Posterior cingulate gyrus (tissue), 11 donors: Measurements from ENCODE around the gene GTF2A1.
"Not testable (repeated sequence)": the region's sequence is repeated elsewhere in the genome, so short reads cannot be mapped to it uniquely, and the experiment has no call there.

Experiments
- DNase-seq, 10 donors: peaks; one replicate each; pipeline versions ENCODE4 v3.0.0 to v3.0.0-alpha.2; 2020 to 2021; ENCODE audit warnings: mixed read lengths in 3 of 10
- intact Hi-C: fragments of 100-400 bp; cut with DNase I; formaldehyde crosslinking; loops from one replicate; pipeline ENCODE4 v1.15.1; 2023

Gene GTF2A1

GRCh38 chr14:81234278-81234677 lies 13.5 kb upstream of the GTF2A1 start:
- DNase-seq, result no peak
- intact Hi-C loops, result no loop called here

DNA sequence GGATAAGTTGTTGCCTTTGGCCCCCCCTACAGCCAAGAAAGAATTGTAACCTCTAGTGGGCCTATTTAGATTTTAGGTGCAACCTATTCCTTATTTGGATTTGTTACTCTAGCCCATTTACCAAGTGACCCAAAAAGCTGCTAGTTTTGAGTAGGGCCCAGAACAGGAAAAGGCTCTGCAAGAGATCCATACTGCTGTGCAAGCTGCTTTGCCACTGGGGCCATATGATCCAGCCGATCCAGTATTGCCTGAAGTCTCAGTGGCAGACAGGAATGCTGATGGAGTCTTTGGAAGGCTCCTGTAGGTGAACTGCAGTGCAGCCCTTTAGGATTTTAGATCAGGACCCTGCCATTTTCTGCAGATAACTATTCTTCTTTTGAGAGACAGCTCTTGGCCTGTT lies 12.9 kb upstream of the GTF2A1 start:
- DNase-seq, result no peak
- intact Hi-C loops, result no loop called here

GRCh38 chr14:81231540-81231939 lies 10.8 kb upstream of the GTF2A1 start:
- intact Hi-C loops, result no loop called here
- DNase-seq, result no peak

GRCh38 chr14:81224222-81224621 lies 3.5 kb upstream of the GTF2A1 start:
- no peak for DNase-seq
- intact Hi-C loops, result loop anchor here (5.0 kb wide), 1 partner anchor 308 kb away; the partner anchor contains the start of gene SEL1L

- not testable (repeated sequence) for DNase-seq
- intact Hi-C loops, result loop anchor here (5.0 kb wide), 1 partner anchor 309 kb away; the partner anchor contains the start of gene SEL1L
Measured at GRCh38 chr14:81223788-81224187, 3.0 kb upstream of the GTF2A1 start.

GRCh38 chr14:81222691-81223090 lies 1.9 kb upstream of the GTF2A1 start:
- intact Hi-C loops, result loop anchor here (5.0 kb wide), 1 partner anchor 310 kb away; the partner anchor contains the start of gene SEL1L
- no peak for DNase-seq

DNA sequence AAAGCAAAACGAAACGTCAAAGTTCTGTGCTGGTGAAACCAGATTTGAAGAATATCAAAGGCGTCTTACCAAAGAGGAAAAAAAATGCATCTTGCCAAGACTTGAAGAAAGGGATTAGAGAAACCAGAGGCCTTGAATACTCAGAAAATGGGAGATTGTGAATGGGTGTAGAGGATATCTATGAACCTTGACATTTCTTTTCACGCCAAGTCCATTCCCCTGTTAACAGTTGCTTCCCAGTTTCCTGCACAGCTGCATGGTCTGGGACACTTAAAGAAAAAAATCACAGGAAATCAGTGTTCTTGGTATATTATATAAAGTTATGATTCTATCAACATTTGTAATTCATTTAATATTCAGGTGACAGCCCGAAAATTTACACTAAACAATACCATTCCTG lies 1.4 kb upstream of the GTF2A1 start:
- DNase-seq, result no peak
- intact Hi-C loops, result loop anchor here (5.0 kb wide), 1 partner anchor 310 kb away; the partner anchor contains the start of gene SEL1L

DNA sequence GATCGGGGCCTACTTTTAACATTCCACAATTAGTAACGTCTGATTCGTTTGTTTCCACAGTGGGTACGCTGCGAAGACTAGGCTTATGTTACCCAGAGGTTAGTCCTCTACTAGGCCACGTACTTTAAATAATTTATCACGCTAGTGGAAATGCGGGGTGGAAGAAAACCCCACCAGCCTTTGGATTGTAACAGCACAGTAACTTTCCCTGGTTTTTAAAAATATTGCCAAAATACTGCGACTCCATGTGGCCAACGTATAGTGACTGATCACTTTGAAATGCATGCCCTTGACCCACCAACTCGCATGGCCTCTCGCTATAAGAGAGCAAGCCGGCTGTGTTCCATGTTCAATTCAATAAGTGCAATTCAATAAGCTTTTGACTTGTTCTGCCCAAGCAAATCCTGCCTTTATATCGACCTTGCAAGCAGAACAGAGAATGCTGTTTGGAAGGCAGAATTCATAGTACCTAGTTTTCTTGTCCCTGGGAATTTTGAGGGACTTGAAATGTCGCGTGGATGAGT lies 882 bp upstream of the GTF2A1 start:
- intact Hi-C loops, result loop anchor here (5.0 kb wide), 1 partner anchor 311 kb away; the partner anchor contains the start of gene SEL1L
- peak in 1 of 10 donors; percentile 48 for DNase-seq

DNA sequence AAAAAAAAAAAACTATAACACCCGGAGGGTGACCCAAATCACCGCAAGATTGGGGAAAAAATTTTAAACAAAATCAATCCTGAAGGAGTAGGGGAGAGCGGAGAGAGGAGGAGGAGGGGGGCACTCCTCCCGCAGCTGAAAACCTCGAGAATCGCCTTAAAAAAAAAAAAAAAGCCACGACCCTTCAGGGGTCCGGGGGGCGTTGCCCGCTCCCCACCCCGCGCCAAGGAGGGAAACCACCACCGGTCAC lies 254 bp downstream of the GTF2A1 start:
- intact Hi-C loops, result loop anchor here (5.0 kb wide), 1 partner anchor 312 kb away; the partner anchor contains the start of gene SEL1L
- DNase-seq, result no peak

GRCh38 chr14:81219759-81220579 lies 790 bp downstream of the GTF2A1 start:
- intact Hi-C loops, result loop anchor here (5.0 kb wide), 2 partner anchors 48 to 312 kb away; partner anchors contain the start of gene SEL1L
- DNase-seq, result peak in 7 of 10 donors; percentile 18 to 89 (median 53)

DNA sequence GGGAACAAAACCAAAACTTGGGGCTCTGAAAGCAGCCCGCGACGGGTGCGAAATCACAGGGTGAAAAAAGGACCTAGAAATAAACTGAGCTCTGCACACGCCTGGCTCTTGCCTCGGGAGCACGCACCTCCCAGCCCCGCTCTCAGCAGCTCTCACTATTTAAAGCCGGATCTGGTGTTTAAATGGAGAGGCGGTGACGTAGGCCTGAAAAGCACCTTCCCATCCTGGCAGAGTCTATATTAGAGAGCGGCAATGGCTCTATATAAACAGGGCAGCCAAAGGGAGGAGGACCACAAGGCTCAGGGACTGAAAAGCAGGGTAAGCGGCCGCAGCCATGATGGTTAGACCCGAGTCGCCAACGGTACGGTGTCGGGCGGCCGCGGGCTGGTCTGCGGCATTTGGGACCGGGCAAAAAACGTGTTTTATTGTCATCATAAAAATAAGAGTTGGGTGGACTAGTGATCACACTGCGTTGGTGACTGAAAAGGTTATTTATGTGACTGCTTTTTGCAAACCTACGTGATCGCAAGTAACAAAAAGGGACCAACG lies 1.5 kb downstream of the GTF2A1 start:
- DNase-seq, result peak; percentile 77 to 97 (median 86)
- intact Hi-C loops, result loop anchor here (5.0 kb wide), 1 partner anchor 47 kb away; no protein-coding TSS in a partner anchor

DNA sequence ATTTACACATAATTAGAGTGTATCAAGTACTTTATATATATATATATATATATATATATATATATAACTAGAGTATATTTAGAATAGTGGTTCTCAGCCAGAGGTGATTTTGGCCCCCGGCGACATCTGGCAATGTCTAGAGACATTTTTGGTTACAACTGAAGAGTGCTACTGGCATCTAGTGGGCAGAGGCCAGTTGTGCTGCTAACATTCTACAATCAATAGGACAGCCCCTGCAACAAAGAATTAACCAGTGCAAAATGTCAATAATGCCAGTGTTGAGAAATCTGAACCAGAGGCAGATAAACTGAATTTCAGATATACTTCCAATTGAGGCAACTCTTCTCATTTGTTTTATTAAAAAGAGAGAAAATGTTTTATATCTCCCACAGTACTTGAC lies 8.9 kb downstream of the GTF2A1 start:
- DNase-seq, result peak in 6 of 10 donors; percentile 28 to 51 (median 36)
- intact Hi-C loops, result loop anchor here (1.0 to 2.0 kb wide), 2 partner anchors 215 to 258 kb away; no protein-coding TSS in a partner anchor

GRCh38 chr14:81209167-81209836 lies 11.5 kb downstream of the GTF2A1 start:
- intact Hi-C loops, result no loop called here
- DNase-seq, result no peak

DNA sequence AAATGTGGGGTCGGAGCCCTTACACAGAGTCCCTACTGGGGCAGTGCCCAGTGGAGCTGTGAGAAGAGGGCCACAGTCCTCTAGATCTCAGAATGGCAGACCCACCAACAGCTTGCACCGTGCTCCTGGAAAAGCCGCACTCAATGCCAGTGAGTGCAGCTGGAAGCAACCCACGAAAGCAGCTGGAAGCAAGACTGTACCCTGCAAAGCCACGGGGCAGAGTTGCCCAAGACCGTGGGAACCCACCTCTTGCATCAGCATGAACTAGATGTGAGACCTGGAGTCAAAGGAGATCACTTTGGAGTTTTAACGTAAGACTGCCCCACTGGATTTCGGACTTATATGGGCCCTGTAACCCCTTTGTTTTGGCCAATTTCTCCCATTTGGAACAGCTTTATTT lies 12.3 kb downstream of the GTF2A1 start:
- DNase-seq, result peak in 1 of 10 donors; percentile 75
- intact Hi-C loops, result no loop called here

- DNase-seq, result no peak
- intact Hi-C loops, result no loop called here
Measured at GRCh38 chr14:81206115-81206514, 14.6 kb downstream of the GTF2A1 start.

DNA sequence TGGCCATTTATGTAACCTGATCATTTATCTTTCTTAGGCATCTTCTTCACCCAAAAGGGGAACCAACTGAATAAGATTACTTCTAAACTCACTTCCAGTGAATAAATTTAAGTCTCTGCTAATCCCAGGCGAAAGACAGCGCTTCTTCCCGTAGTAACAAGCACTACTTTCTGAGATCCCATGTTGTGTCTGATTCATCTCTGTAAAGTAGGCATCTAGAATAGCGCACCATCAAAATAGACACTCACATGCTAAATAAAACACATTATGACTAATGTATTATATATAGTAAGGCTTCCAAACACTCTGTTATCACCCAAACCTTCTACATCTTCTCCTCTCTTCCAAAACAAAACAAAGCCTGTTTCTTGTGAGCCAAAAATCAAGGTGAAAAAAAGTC lies 15.1 kb downstream of the GTF2A1 start:
- intact Hi-C loops, result no loop called here
- no peak for DNase-seq

DNA sequence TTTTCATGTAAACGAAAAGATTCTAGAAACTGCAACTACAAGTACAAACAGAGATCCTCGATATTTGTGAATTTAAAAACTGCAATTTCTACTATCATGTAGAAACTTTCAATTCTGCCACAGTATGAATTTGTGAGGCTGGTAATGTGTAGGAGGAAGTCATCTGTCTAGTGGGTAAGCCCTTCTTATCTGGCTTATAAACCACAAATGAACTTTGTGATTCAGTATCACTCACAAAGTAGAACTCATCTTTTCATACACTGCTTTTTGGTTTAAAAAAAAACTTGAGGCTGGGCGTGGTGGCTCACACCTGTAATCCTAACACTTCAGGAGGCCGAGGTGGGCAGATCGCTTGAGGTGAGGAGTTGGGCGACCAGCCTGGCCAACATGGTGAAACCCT lies 20.7 kb downstream of the GTF2A1 start:
- intact Hi-C loops, result no loop called here

GRCh38 chr14:81199084-81199483 lies 21.7 kb downstream of the GTF2A1 start:
- intact Hi-C loops, result no loop called here

More for the DNA sequence above, 20.7 kb downstream of the GTF2A1 start:
- DNase-seq, result no peak

DNA sequence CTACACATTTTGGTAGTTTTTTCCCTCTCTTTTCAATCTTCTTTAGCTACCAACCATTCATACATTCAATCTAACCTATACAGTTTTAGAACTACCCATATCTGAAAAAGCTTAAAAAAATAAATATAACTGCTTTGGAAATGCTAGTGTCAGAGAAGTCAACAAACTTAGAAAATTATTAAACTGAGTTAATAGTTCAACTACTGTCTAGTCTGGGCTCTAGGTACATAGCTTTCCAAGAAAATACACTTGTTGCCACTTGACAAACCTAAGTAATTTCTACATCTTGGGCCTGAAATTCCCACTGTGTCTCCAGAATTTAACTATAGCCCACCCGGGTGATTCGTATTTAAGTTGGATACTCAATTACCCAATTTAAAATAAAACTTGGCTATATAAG lies 22.1 kb downstream of the GTF2A1 start:
- intact Hi-C loops, result no loop called here

More at GRCh38 chr14:81199084-81199483, 21.7 kb downstream of the GTF2A1 start:
- DNase-seq, result no peak

GRCh38 chr14:81193924-81194633 lies 26.7 kb downstream of the GTF2A1 start:
- DNase-seq, result no peak

More for the DNA sequence above, 22.1 kb downstream of the GTF2A1 start:
- DNase-seq, result no peak

More at GRCh38 chr14:81193924-81194633, 26.7 kb downstream of the GTF2A1 start:
- intact Hi-C loops, result no loop called here
